ENCODE measurements around the gene SLC7A11.
"Not testable (repeated sequence)": the region's sequence is repeated elsewhere in the genome, so short reads cannot be mapped to it uniquely, and the experiment has no call there.

Gene SLC7A11

GRCh38 chr4:138241281-138242075, 671 bp downstream of the SLC7A11 start:
- DNase-seq: no peak

- no peak for DNase-seq
Measured at GRCh38 chr4:138239491-138239890, 2.7 kb downstream of the SLC7A11 start.

- no peak for DNase-seq
Measured at GRCh38 chr4:138238521-138239292, 3.4 kb downstream of the SLC7A11 start.

GRCh38 chr4:138237132-138237531, 5.0 kb downstream of the SLC7A11 start:
- DNase-seq: not testable (repeated sequence)

- no peak for DNase-seq
Measured at GRCh38 chr4:138236037-138236436, 6.1 kb downstream of the SLC7A11 start.

- no peak for DNase-seq
Measured at GRCh38 chr4:138235419-138235952, 6.7 kb downstream of the SLC7A11 start.

GRCh38 chr4:138234248-138234647, 7.9 kb downstream of the SLC7A11 start:
- DNase-seq: no peak

- DNase-seq: no peak
Measured at GRCh38 chr4:138233313-138234034, 8.7 kb downstream of the SLC7A11 start.

- DNase-seq: no peak
Measured at GRCh38 chr4:138232364-138232763, 9.8 kb downstream of the SLC7A11 start.

- DNase-seq: no peak
Measured at GRCh38 chr4:138230048-138230447, 12.1 kb downstream of the SLC7A11 start.

- DNase-seq: no peak
Measured at GRCh38 chr4:138229160-138229559, 13.0 kb downstream of the SLC7A11 start.

GRCh38 chr4:138226351-138226750, 15.8 kb downstream of the SLC7A11 start:
- DNase-seq: no peak

GRCh38 chr4:138225477-138225876, 16.7 kb downstream of the SLC7A11 start:
- DNase-seq: no peak

GRCh38 chr4:138224614-138225013, 17.5 kb downstream of the SLC7A11 start:
- DNase-seq: no peak

GRCh38 chr4:138223231-138223910, 18.8 kb downstream of the SLC7A11 start:
- no peak for DNase-seq

GRCh38 chr4:138222046-138222445, 20.1 kb downstream of the SLC7A11 start:
- DNase-seq: no peak

- DNase-seq: no peak
Measured at GRCh38 chr4:138218976-138219375, 23.2 kb downstream of the SLC7A11 start.

GRCh38 chr4:138217567-138217966, 24.6 kb downstream of the SLC7A11 start:
- no peak for DNase-seq

GRCh38 chr4:138216272-138216867, 25.8 kb downstream of the SLC7A11 start:
- no peak for DNase-seq

GRCh38 chr4:138210576-138210975, 31.6 kb downstream of the SLC7A11 start:
- DNase-seq: not testable (repeated sequence)

GRCh38 chr4:138209094-138209493, 33.1 kb downstream of the SLC7A11 start:
- no peak for DNase-seq

Data from CD4-positive, alpha-beta T cell treated with Interleukin-21 for 1 hour (primary cell).